ENCODE measurements around the gene SS18L1.

Gene SS18L1

DNA sequence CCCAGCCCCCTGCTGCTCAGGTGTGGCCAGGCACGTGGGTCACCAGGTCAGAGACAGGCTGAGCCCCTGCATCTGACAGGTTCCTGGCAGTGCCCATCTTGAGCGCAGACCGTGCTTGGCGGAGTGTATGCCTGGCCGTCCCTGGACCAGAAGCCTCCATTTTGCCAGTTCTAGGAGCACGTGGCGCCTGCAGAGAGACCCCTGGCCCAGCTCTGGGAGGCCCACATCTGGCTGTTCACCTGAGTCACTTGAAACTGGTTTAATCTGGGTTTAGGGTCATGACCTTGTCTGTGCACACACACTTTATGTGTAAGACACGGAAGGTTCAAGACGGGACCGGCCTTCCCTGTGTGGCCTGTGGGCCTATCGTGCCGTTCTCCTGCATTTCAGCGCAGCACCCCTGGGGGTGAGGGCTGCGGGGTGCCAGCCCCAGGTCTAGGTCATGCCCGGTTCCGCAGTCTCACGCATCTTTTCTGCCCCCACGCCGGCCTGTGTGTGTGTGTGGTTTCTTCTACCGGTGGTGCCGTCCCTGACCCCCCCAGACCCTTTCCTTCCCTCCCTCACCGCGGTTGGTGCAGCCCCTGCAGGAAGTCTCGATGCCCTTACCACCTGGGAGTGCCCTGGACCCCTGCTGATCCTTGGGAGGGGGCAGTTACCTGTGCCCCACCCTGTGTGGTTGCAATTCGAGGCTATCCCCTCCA is 14.0 kb downstream of the SS18L1 start:
- H3K4me3 ChIP-seq (ENCODE audit: low read length): no peak overlapping the region
- peaks cover 28% of the 10 kb centered on the region for H3K79me1 ChIP-seq (ENCODE audit: low read length)
- no peak overlapping the region for H3K18ac ChIP-seq (ENCODE audit: low read length)
- H3K4me1 ChIP-seq (ENCODE audit: control insufficient read depth, low read depth, low read length): peaks cover 3% of the 10 kb centered on the region
- H2AK5ac ChIP-seq (ENCODE audit: low read length): no peak overlapping the region
- H3K4me2 ChIP-seq (ENCODE audit: low read length): no peak overlapping the region
- H4K5ac ChIP-seq (ENCODE audit: low read length): no peak overlapping the region
- H3K9ac ChIP-seq (ENCODE audit: low read length): no peak overlapping the region
- H3K36me3 ChIP-seq (ENCODE audit: control insufficient read depth, insufficient read depth, low read length): peaks cover 3% of the 10 kb centered on the region
- no peak overlapping the region for H4K8ac ChIP-seq (ENCODE audit: low read depth, low read length)
- no peak overlapping the region for H2BK5ac ChIP-seq (ENCODE audit: low read length)
- DNase-seq: no peak
- H3K27ac ChIP-seq (ENCODE audit: low read depth, low read length): no peak overlapping the region
- H3K79me2 ChIP-seq (ENCODE audit: control insufficient read depth, insufficient read depth, low read length): peaks cover 51% of the 10 kb centered on the region
- H3K27me3 ChIP-seq (ENCODE audit: insufficient read depth, low read length, poor library complexity): no peaks in the 10 kb centered on the region
- no peak overlapping the region for H3K23ac ChIP-seq (ENCODE audit: low read length)
- no peak overlapping the region for H2BK120ac ChIP-seq (ENCODE audit: low read depth, low read length)
- no peak overlapping the region for H3K56ac ChIP-seq (ENCODE audit: low read length)
- H2BK15ac ChIP-seq (replicated peaks; ENCODE audit: low read depth): no peak overlapping the region
- WGBS (ENCODE audit: extremely low coverage, insufficient coverage, low lambda C conversion rate): no CpG with 5 or more reads among the region's 25 CpGs
- H3K4ac ChIP-seq (ENCODE audit: low read depth, low read length): no peak overlapping the region

DNA sequence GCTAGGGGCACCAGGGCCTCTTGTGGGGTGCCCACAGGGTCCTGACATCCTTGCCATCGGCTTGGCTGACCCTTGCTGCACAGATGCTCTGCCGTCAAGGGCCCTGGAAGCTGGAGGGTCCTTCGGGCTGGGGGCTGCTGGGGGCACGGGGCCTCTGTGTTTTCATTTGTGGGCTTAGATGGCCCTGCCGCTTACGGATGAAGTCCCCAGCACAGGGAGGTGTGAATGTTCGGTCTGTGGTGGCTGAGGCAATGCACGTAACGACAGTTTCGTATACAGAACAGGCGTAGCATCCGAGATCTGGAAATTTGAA is 14.5 kb downstream of the SS18L1 start:
- peaks cover 3% of the 10 kb centered on the region for H3K4me1 ChIP-seq (ENCODE audit: control insufficient read depth, low read depth, low read length)
- no peak overlapping the region for H3K18ac ChIP-seq (ENCODE audit: low read length)
- H3K27me3 ChIP-seq (ENCODE audit: insufficient read depth, low read length, poor library complexity): no peaks in the 10 kb centered on the region
- H2BK120ac ChIP-seq (ENCODE audit: low read depth, low read length): no peak overlapping the region
- H3K9ac ChIP-seq (ENCODE audit: low read length): no peak overlapping the region
- H3K4me3 ChIP-seq (ENCODE audit: low read length): no peak overlapping the region
- WGBS (ENCODE audit: extremely low coverage, insufficient coverage, low lambda C conversion rate): no CpG with 5 or more reads among the region's 12 CpGs
- no peak overlapping the region for H4K5ac ChIP-seq (ENCODE audit: low read length)
- no peak overlapping the region for H3K4ac ChIP-seq (ENCODE audit: low read depth, low read length)
- H3K79me2 ChIP-seq (ENCODE audit: control insufficient read depth, insufficient read depth, low read length): peaks cover 48% of the 10 kb centered on the region
- no peak for DNase-seq
- H2AK5ac ChIP-seq (ENCODE audit: low read length): no peak overlapping the region
- no peak overlapping the region for H3K4me2 ChIP-seq (ENCODE audit: low read length)
- peaks cover 28% of the 10 kb centered on the region for H3K79me1 ChIP-seq (ENCODE audit: low read length)
- no peak overlapping the region for H2BK15ac ChIP-seq (replicated peaks; ENCODE audit: low read depth)
- H3K36me3 ChIP-seq (ENCODE audit: control insufficient read depth, insufficient read depth, low read length): peaks cover 6% of the 10 kb centered on the region
- no peak overlapping the region for H3K27ac ChIP-seq (ENCODE audit: low read depth, low read length)
- no peak overlapping the region for H4K8ac ChIP-seq (ENCODE audit: low read depth, low read length)
- no peak overlapping the region for H3K56ac ChIP-seq (ENCODE audit: low read length)
- H3K23ac ChIP-seq (ENCODE audit: low read length): no peak overlapping the region
- no peak overlapping the region for H2BK5ac ChIP-seq (ENCODE audit: low read length)

DNA sequence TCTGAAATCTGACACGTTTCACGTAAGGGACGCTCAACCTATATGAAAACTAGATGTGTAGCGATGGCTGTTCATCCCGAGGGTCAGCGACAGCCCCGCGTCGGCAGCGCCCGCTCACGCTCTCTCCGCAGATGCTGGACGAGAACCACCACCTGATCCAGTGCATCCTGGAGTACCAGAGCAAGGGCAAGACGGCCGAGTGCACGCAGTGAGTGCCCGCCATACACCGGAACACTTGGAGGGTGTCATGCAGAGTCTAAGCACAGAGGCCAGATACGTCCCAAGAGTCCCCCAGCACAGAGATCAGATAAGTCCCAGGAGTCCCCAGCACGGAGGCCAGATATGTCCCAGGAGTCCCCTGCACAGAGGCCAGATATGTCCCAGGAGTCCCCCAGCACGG is 15.0 kb downstream of the SS18L1 start:
- H2BK120ac ChIP-seq (ENCODE audit: low read depth, low read length): no peak overlapping the region
- H3K4me1 ChIP-seq (ENCODE audit: control insufficient read depth, low read depth, low read length): peaks cover 3% of the 10 kb centered on the region
- peaks cover 43% of the 10 kb centered on the region for H3K79me2 ChIP-seq (ENCODE audit: control insufficient read depth, insufficient read depth, low read length)
- no peak overlapping the region for H3K4me2 ChIP-seq (ENCODE audit: low read length)
- no peak overlapping the region for H3K27ac ChIP-seq (ENCODE audit: low read depth, low read length)
- no peak overlapping the region for H2BK5ac ChIP-seq (ENCODE audit: low read length)
- no peak overlapping the region for H4K5ac ChIP-seq (ENCODE audit: low read length)
- no CpG with 5 or more reads among the region's 22 CpGs for WGBS (ENCODE audit: extremely low coverage, insufficient coverage, low lambda C conversion rate)
- H3K9ac ChIP-seq (ENCODE audit: low read length): no peak overlapping the region
- no peak overlapping the region for H4K8ac ChIP-seq (ENCODE audit: low read depth, low read length)
- no peak overlapping the region for H2BK15ac ChIP-seq (replicated peaks; ENCODE audit: low read depth)
- no peak overlapping the region for H3K23ac ChIP-seq (ENCODE audit: low read length)
- H3K27me3 ChIP-seq (ENCODE audit: insufficient read depth, low read length, poor library complexity): no peaks in the 10 kb centered on the region
- no peak overlapping the region for H2AK5ac ChIP-seq (ENCODE audit: low read length)
- no peak overlapping the region for H3K56ac ChIP-seq (ENCODE audit: low read length)
- H3K4ac ChIP-seq (ENCODE audit: low read depth, low read length): no peak overlapping the region
- peaks cover 23% of the 10 kb centered on the region for H3K79me1 ChIP-seq (ENCODE audit: low read length)
- H3K4me3 ChIP-seq (ENCODE audit: low read length): no peak overlapping the region
- DNase-seq: no peak
- peaks cover 6% of the 10 kb centered on the region for H3K36me3 ChIP-seq (ENCODE audit: control insufficient read depth, insufficient read depth, low read length)
- no peak overlapping the region for H3K18ac ChIP-seq (ENCODE audit: low read length)

DNA sequence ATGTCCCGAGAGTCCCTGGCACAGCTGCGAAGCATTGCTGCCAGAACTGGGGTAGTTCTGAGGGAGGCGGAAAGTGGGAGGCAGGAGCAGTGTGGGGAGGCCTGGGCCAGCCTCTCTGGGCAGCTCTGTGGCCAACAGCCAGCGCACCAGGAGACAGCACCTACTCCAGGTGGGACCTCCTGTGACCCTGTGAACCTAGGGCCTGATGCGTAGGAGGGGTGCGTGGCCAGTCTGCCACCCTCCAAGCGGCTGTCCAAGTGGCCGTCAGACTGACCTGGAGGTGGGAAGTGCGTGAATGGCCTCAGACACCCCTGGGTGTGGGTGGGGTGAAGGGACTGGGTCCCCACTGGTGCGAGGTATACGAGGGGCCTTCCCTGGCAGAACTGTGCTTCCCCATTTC is 15.5 kb downstream of the SS18L1 start:
- Histone ChIP-seq H3K36me3 (ENCODE audit: control insufficient read depth, insufficient read depth, low read length) (peaks cover 6% of the 10 kb centered on the region), H3K56ac (ENCODE audit: low read length) (no peak overlapping the region)

DNA sequence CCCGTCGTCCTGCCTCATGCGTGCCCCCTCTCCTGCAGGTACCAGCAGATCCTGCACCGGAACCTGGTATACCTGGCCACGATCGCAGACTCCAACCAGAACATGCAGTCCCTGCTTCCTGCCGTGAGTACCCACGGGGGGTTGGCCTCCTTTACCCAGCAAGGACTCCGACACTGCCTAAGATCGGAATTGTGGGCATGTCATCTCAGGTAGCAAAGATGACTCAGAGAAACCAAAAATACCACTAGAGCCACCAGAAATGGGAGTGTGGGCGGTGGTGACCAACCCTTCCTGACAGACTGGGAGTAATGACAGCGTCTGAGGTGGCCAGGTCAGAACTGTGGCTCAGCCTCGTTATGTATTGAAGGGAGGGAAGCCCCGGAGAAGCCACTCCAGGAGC is 16.3 kb downstream of the SS18L1 start:
- Histone ChIP-seq H3K27ac (ENCODE audit: low read depth, low read length) (no peak overlapping the region), H4K8ac (ENCODE audit: low read depth, low read length) (no peak overlapping the region), H3K4me3 (ENCODE audit: low read length) (no peak overlapping the region), H3K79me2 (ENCODE audit: control insufficient read depth, insufficient read depth, low read length) (peaks cover 32% of the 10 kb centered on the region), H2AK5ac (ENCODE audit: low read length) (no peak overlapping the region), H3K23ac (ENCODE audit: low read length) (no peak overlapping the region), H3K56ac (ENCODE audit: low read length) (no peak overlapping the region), H3K4me1 (ENCODE audit: control insufficient read depth, low read depth, low read length) (peaks cover 3% of the 10 kb centered on the region), H2BK15ac (replicated peaks; ENCODE audit: low read depth) (no peak overlapping the region), H3K27me3 (ENCODE audit: insufficient read depth, low read length, poor library complexity) (no peaks in the 10 kb centered on the region), H2BK5ac (ENCODE audit: low read length) (no peak overlapping the region), H3K4ac (ENCODE audit: low read depth, low read length) (no peak overlapping the region), H3K4me2 (ENCODE audit: low read length) (no peak overlapping the region), H4K5ac (ENCODE audit: low read length) (no peak overlapping the region), H3K79me1 (ENCODE audit: low read length) (peaks cover 18% of the 10 kb centered on the region), H3K9ac (ENCODE audit: low read length) (no peak overlapping the region), H3K36me3 (ENCODE audit: control insufficient read depth, insufficient read depth, low read length) (peaks cover 8% of the 10 kb centered on the region), H2BK120ac (ENCODE audit: low read depth, low read length) (no peak overlapping the region), H3K18ac (ENCODE audit: low read length) (no peak overlapping the region)
- no CpG with 5 or more reads among the region's 14 CpGs for WGBS (ENCODE audit: extremely low coverage, insufficient coverage, low lambda C conversion rate)
- no peak for DNase-seq

More for the DNA sequence above, 15.5 kb downstream of the SS18L1 start:
- no peaks in the 10 kb centered on the region for H3K27me3 ChIP-seq (ENCODE audit: insufficient read depth, low read length, poor library complexity)
- H3K79me2 ChIP-seq (ENCODE audit: control insufficient read depth, insufficient read depth, low read length): peaks cover 37% of the 10 kb centered on the region
- H3K79me1 ChIP-seq (ENCODE audit: low read length): peaks cover 18% of the 10 kb centered on the region
- no peak overlapping the region for H3K9ac ChIP-seq (ENCODE audit: low read length)
- H3K27ac ChIP-seq (ENCODE audit: low read depth, low read length): no peak overlapping the region
- H3K4ac ChIP-seq (ENCODE audit: low read depth, low read length): no peak overlapping the region
- no peak overlapping the region for H3K18ac ChIP-seq (ENCODE audit: low read length)
- no peak for DNase-seq
- H3K23ac ChIP-seq (ENCODE audit: low read length): no peak overlapping the region
- WGBS (ENCODE audit: extremely low coverage, insufficient coverage, low lambda C conversion rate): no CpG with 5 or more reads among the region's 11 CpGs
- H4K8ac ChIP-seq (ENCODE audit: low read depth, low read length): no peak overlapping the region
- H3K4me1 ChIP-seq (ENCODE audit: control insufficient read depth, low read depth, low read length): peaks cover 3% of the 10 kb centered on the region
- no peak overlapping the region for H3K4me2 ChIP-seq (ENCODE audit: low read length)
- no peak overlapping the region for H2BK15ac ChIP-seq (replicated peaks; ENCODE audit: low read depth)
- no peak overlapping the region for H2BK5ac ChIP-seq (ENCODE audit: low read length)
- H3K4me3 ChIP-seq (ENCODE audit: low read length): no peak overlapping the region
- H2BK120ac ChIP-seq (ENCODE audit: low read depth, low read length): no peak overlapping the region
- H2AK5ac ChIP-seq (ENCODE audit: low read length): no peak overlapping the region
- no peak overlapping the region for H4K5ac ChIP-seq (ENCODE audit: low read length)

DNA sequence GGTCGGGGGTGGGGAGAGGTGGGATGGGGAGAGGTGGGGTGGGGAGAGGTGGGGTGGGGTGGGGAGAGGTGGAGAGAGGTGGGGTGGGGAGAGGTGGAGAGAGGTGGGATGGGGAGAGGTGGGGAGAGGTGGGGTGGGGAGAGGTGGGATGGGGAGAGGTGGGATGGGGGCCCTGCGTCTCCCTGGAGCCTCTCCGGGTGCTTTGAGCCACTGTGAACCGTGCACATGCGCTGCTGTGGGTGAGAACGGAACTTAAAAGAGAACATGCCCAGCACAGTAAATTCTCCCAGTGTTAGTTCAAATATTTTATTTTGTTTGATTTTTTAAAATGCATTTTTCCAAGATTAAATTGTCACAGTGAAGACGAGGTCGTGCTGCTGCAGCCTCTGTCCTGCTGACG is 16.7 kb downstream of the SS18L1 start:
- H2AK5ac ChIP-seq (ENCODE audit: low read length): no peak overlapping the region
- H3K4me3 ChIP-seq (ENCODE audit: low read length): no peak overlapping the region
- H3K23ac ChIP-seq (ENCODE audit: low read length): no peak overlapping the region
- H3K36me3 ChIP-seq (ENCODE audit: control insufficient read depth, insufficient read depth, low read length): peaks cover 10% of the 10 kb centered on the region
- no peak for DNase-seq
- no peak overlapping the region for H3K4ac ChIP-seq (ENCODE audit: low read depth, low read length)
- no peak overlapping the region for H4K5ac ChIP-seq (ENCODE audit: low read length)
- peaks cover 18% of the 10 kb centered on the region for H3K79me1 ChIP-seq (ENCODE audit: low read length)
- no peak overlapping the region for H2BK5ac ChIP-seq (ENCODE audit: low read length)
- no peak overlapping the region for H3K27ac ChIP-seq (ENCODE audit: low read depth, low read length)
- WGBS (ENCODE audit: extremely low coverage, insufficient coverage, low lambda C conversion rate): no CpG with 5 or more reads among the region's 9 CpGs
- H3K4me2 ChIP-seq (ENCODE audit: low read length): no peak overlapping the region
- H4K8ac ChIP-seq (ENCODE audit: low read depth, low read length): no peak overlapping the region
- H3K18ac ChIP-seq (ENCODE audit: low read length): no peak overlapping the region
- no peak overlapping the region for H3K9ac ChIP-seq (ENCODE audit: low read length)
- H2BK15ac ChIP-seq (replicated peaks; ENCODE audit: low read depth): no peak overlapping the region
- no peak overlapping the region for H2BK120ac ChIP-seq (ENCODE audit: low read depth, low read length)
- H3K27me3 ChIP-seq (ENCODE audit: insufficient read depth, low read length, poor library complexity): no peaks in the 10 kb centered on the region
- H3K4me1 ChIP-seq (ENCODE audit: control insufficient read depth, low read depth, low read length): peaks cover 2% of the 10 kb centered on the region
- H3K79me2 ChIP-seq (ENCODE audit: control insufficient read depth, insufficient read depth, low read length): peaks cover 32% of the 10 kb centered on the region
- H3K56ac ChIP-seq (ENCODE audit: low read length): no peak overlapping the region

Measured in mesendoderm (in vitro differentiated cells).